CD4-positive, alpha-beta T cell (primary cell): ENCODE results near the gene SCAF8. TPM values are rescaled to one million over a fixed set of nuclear protein-coding genes. Genes with fewer than 3 reads are reported as not detected.

Experiments used
- ATAC-seq: fragments of 200-7000 bp; cut with Tn5 transposase; one replicate; pipeline ENCODE4 v1.10.0; 2022; ENCODE audit warnings: mild to moderate bottlenecking; ENCODE audit not compliant: poor library complexity
- CTCF ChIA-PET: fragments of 350-600 bp; sonication (Branson Sonifier 250); formaldehyde crosslinking; loops from one replicate; lab custom pipeline; 2021; ENCODE audit warnings: antibody characterized with exemption, inconsistent platforms; lab: Charles Lee
- POLR2A ChIA-PET: fragments of 350-600 bp; sonication (Branson Sonifier 250); formaldehyde crosslinking; loops from one replicate; lab custom pipeline; 2021; ENCODE audit warnings: antibody characterized with exemption, inconsistent platforms; lab: Charles Lee
- DNase-seq, 14 experiments: peaks; one replicate each; pipeline ENCODE4 v3.0.0-alpha.2; 2013 to 2020; ENCODE audit warnings: mixed read lengths in 2 of 14
- H3K27ac ChIP-seq, 2 donors: one replicate each; pipeline versions ENCODE4 v1.5.1 to v1.7.0; 2013; ENCODE audit warnings: low read length in 2 of 2, low read depth in 1 of 2, mild to moderate bottlenecking in 1 of 2
- H3K27me3 ChIP-seq, 2 experiments: 1 replicate in 1 of 2; 2 replicates in 1 of 2; pipeline versions ENCODE4 v1.6.1 to v1.7.0; 2013; ENCODE audit warnings: low read length in 2 of 2, control low read depth in 1 of 2, mild to moderate bottlenecking in 1 of 2, moderate library complexity in 1 of 2; ENCODE audit not compliant: insufficient read depth in 2 of 2, control insufficient read depth in 1 of 2
- H3K36me3 ChIP-seq: one replicate; pipeline ENCODE4 v1.6.1; 2013; ENCODE audit warnings: low read length, control low read depth; ENCODE audit not compliant: insufficient read depth
- H3K4me1 ChIP-seq: one replicate; pipeline ENCODE4 v1.6.1; 2013; ENCODE audit warnings: low read length, control low read depth; ENCODE audit not compliant: insufficient read depth
- H3K4me3 ChIP-seq: one replicate; pipeline ENCODE4 v1.5.1; 2013; ENCODE audit warnings: mild to moderate bottlenecking, low read length, moderate library complexity
- H3K9me3 ChIP-seq, 2 experiments: 1 replicate in 1 of 2; 2 replicates in 1 of 2; pipeline versions ENCODE4 v1.6.1 to v1.7.0; 2013; ENCODE audit warnings: low read length in 2 of 2, mild to moderate bottlenecking in 2 of 2, control low read depth in 1 of 2, moderate library complexity in 1 of 2; ENCODE audit not compliant: control insufficient read depth in 1 of 2, insufficient read depth in 1 of 2
- H3K27ac Mint-ChIP-seq: one replicate; pipeline ENCODE4 v1.8.0; 2020; ENCODE audit warnings: mixed read lengths
- H3K27me3 Mint-ChIP-seq: one replicate; pipeline ENCODE4 v1.8.0; 2021; ENCODE audit warnings: mixed read lengths
- H3K36me3 Mint-ChIP-seq: one replicate; pipeline ENCODE4 v1.8.0; 2021; ENCODE audit warnings: low read depth, mixed read lengths
- H3K4me1 Mint-ChIP-seq: one replicate; pipeline ENCODE4 v1.8.0; 2021; ENCODE audit warnings: low read depth, mixed read lengths
- H3K4me3 Mint-ChIP-seq: one replicate; pipeline ENCODE4 v1.8.0; 2020; ENCODE audit warnings: mild to moderate bottlenecking, mixed read lengths
- H3K9me3 Mint-ChIP-seq: one replicate; pipeline ENCODE4 v1.8.0; 2020; ENCODE audit warnings: mixed read lengths
- intact Hi-C, 2 experiments: fragments of 100-400 bp; cut with DNase I in 1 of 2; cut with micrococcal nuclease in 1 of 2; formaldehyde crosslinking; loops; one replicate each; pipeline versions ENCODE4 v1.15.1 to v1.9.0; 2023 to 2025; cut with DNase I, micrococcal nuclease
- total RNA-seq, 174 experiments: library from RNA in 2 of 174; stranded (reverse) in 2 of 174; gene quantifications; one replicate each; pipeline ENCODE4 v1.2.3 and lab custom pipeline; 2021 to 2026
- TF ChIP-seq, protein P1 (sequence below): fragments of 200-600 bp; IDR thresholded peaks from one replicate; pipeline ENCODE4 v1.8.0; 2022; ENCODE audit warnings: antibody characterized with exemption, mild to moderate bottlenecking

Gene SCAF8
- total RNA-seq, 2 experiments from 2014 or later = 82.6 to 83.8 TPM

DNA sequence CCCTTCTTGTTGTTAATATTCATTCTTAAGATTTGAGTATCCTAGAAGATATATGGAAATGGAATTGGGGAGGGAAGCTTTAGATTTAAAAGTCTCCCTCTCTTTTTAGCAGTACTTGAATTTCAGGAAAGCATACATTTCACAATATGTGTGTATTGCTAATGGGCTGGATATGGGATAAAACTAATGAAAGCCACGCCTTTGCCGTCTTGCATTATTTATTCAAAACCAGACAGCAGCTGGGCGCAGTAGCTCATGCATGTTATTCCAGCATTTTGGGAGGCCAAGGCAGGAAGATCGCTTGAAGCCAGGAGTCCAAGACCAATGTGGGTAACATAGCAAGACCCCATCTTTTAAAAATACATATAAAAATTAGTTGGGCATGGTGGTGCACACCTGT lies 140.3 kb downstream of the SCAF8 start:
- H3K9me3 Mint-ChIP-seq = no peaks in the 10 kb centered on the region
- TF ChIP-seq, protein P1, sequence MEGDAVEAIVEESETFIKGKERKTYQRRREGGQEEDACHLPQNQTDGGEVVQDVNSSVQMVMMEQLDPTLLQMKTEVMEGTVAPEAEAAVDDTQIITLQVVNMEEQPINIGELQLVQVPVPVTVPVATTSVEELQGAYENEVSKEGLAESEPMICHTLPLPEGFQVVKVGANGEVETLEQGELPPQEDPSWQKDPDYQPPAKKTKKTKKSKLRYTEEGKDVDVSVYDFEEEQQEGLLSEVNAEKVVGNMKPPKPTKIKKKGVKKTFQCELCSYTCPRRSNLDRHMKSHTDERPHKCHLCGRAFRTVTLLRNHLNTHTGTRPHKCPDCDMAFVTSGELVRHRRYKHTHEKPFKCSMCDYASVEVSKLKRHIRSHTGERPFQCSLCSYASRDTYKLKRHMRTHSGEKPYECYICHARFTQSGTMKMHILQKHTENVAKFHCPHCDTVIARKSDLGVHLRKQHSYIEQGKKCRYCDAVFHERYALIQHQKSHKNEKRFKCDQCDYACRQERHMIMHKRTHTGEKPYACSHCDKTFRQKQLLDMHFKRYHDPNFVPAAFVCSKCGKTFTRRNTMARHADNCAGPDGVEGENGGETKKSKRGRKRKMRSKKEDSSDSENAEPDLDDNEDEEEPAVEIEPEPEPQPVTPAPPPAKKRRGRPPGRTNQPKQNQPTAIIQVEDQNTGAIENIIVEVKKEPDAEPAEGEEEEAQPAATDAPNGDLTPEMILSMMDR = no peak
- no peak for DNase-seq
- CTCF ChIA-PET = no interaction called here
- H3K4me3 ChIP-seq = no peak overlapping the region
- POLR2A ChIA-PET = no interaction called here
- no peaks in the 10 kb centered on the region for H3K36me3 ChIP-seq
- no peaks in the 10 kb centered on the region for H3K27me3 Mint-ChIP-seq
- no peaks in the 10 kb centered on the region for H3K9me3 ChIP-seq
- H3K4me1 ChIP-seq = no peaks in the 10 kb centered on the region
- no peak overlapping the region for H3K27ac ChIP-seq
- H3K36me3 Mint-ChIP-seq = peaks cover 43% of the 10 kb centered on the region
- no peak for ATAC-seq
- no peak overlapping the region for H3K4me3 Mint-ChIP-seq
- H3K4me1 Mint-ChIP-seq = peaks cover 3% of the 10 kb centered on the region
- intact Hi-C loops = no loop called here
- no peaks in the 10 kb centered on the region for H3K27me3 ChIP-seq
- no peak overlapping the region for H3K27ac Mint-ChIP-seq

DNA sequence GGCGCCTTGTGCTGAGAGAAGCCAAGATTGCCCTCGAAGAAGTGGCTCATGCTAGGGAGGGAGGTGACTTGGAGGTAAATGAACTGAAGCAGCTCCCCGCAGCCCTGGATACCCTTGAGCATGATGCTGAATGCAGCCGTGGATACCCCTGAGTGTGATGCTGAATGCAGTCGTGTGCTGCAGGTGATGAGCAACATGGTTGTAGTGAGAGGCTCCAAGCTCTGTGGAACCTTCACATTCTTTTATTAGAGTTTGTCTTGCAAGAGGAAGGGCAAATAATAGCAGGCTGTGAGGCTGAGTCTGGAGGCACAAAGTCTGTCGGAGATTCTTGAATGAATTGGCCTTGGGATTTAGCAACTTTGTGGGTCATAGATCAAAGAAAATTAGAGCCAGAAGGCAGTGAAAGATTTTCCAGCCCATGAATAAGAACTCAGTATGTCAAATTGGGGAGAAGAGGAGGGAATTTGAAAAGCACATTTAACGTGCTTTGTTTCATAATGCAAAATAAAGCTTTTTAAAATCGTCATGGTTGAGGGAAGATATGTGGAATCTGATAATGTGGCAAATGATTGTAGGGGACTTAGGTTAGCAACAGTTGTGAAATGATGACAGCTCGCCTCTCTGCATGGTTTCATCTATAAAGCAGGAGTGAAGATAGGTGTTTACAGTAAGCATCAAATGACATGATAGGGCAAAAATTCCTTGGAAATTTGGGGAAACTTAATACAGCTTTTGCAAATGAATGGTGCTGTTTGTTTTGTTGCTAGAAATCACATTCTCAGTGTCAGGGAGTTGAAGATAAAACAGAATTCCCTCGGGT lies 141.8 kb downstream of the SCAF8 start:
- TF ChIP-seq, protein P1 = no peak

DNA sequence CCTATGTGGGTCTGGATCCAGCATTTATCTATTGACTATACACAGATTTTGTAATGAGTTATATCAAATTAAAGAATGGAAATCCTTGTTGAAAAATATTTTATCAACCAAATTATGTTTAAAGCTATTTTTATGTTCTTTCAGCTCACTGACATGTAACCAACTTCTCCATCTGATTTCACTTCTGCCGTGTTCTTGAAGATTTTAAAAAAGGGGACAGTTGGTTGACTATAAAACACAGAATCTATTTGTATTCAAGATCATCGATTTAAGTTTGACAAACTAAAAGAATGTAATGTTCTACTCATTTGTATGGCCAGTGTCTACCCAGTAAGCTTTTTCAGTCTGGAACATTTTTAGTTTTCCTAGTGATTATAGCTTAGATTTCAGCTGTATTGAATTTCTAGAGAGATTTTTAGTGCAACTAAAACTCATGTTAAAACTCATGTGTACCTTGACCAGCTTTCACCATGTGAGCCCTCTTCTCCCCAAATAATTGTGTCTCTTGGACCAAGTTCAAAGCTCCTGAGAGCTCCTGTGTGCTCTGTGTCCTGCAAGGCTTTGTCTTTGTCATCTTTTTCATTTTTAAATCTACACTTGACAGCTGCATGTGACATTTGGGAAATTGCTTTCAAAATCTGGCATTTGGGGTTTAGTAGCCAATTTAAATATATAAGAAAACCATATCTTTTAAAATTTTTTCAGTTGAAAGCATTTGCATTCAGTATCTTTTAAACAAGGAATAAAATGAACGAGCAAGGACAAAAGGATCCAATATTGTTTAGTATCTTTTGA lies 143.5 kb downstream of the SCAF8 start:
- ATAC-seq (no peak), DNase-seq (no peak)
- TF ChIP-seq, protein P1 = no peak
- Mint-ChIP-seq H3K27ac (no peak overlapping the region), H3K9me3 (no peaks in the 10 kb centered on the region), H3K27me3 (no peaks in the 10 kb centered on the region), H3K36me3 (peaks cover 39% of the 10 kb centered on the region), H3K4me3 (no peak overlapping the region), H3K4me1 (peaks cover 3% of the 10 kb centered on the region)
- ChIA-PET CTCF (interaction anchor here (0.6 kb wide), 1 partner anchor 182 kb away, joined by 4 read pairs; no protein-coding TSS in a partner anchor), POLR2A (no interaction called here)
- intact Hi-C loops = no loop called here
- no peaks in the 10 kb centered on the region for H3K9me3 ChIP-seq
- H3K4me1 ChIP-seq = no peaks in the 10 kb centered on the region
- H3K4me3 ChIP-seq = no peak overlapping the region
- H3K36me3 ChIP-seq = no peaks in the 10 kb centered on the region
- no peak overlapping the region for H3K27ac ChIP-seq
- no peaks in the 10 kb centered on the region for H3K27me3 ChIP-seq

More for the DNA sequence above, 141.8 kb downstream of the SCAF8 start:
- ATAC-seq = no peak
- Mint-ChIP-seq H3K27ac (no peak overlapping the region), H3K9me3 (no peaks in the 10 kb centered on the region), H3K4me1 (peaks cover 3% of the 10 kb centered on the region), H3K4me3 (no peak overlapping the region), H3K36me3 (peaks cover 39% of the 10 kb centered on the region), H3K27me3 (no peaks in the 10 kb centered on the region)
- Histone ChIP-seq H3K4me3 (no peak overlapping the region), H3K4me1 (no peaks in the 10 kb centered on the region), H3K27me3 (no peaks in the 10 kb centered on the region), H3K36me3 (no peaks in the 10 kb centered on the region), H3K27ac (no peak overlapping the region), H3K9me3 (no peaks in the 10 kb centered on the region)
- intact Hi-C loops = no loop called here
- POLR2A ChIA-PET = no interaction called here
- CTCF ChIA-PET = no interaction called here
- DNase-seq = no peak
